ENCODE measurements around the gene HPD. TPM values are rescaled to one million over a fixed set of nuclear protein-coding genes. Genes with fewer than 3 reads are reported as not detected.
A peak's percentile ranks its signal among the peaks of the same experiment; 100 is the strongest.

The HPD gene
- total and polyA plus RNA-seq, 12 donors, result 1.6 to 13.0 (median 4.0) TPM

- H3K9me3 ChIP-seq (replicated peaks in 1 of 3), result no peaks in the 10 kb centered on the region
- 4 to 12% (median 8%) methylated on average over 12 to 16 of the region's 16 CpGs for WGBS, 4 donors
- intact Hi-C loops (cut with DNase I), result no loop called here
- H3K27ac ChIP-seq, result peak overlapping the region in 2 of 5 donors; percentile 57 to 100
- H3K36me3 ChIP-seq (replicated peaks in 1 of 2), result peaks cover 0 to 41% of the 10 kb centered on the region in 2 donors
- peak overlapping the region in 2 of 4 donors; percentile 7 to 92 for H3K4me3 ChIP-seq
- no peaks in the 10 kb centered on the region for H3K27me3 ChIP-seq
- peaks cover 28 to 49% of the 10 kb centered on the region in 2 donors for H3K4me1 ChIP-seq (replicated peaks in 1 of 2)
- peak in 2 of 7 donors; percentile 24 to 27 for DNase-seq
- no peak for TF ChIP-seq POLR2A (IDR thresholded peaks at IDR 0.05)
- TF ChIP-seq CTCF (IDR thresholded peaks at IDR 0.05), result no peak
These were observed 52.6 kb downstream of the HPD start for GRCh38 chr12:121806009-121806545.

GRCh38 chr12:121805171-121806008, 53.3 kb downstream of the HPD start:
- no peaks in the 10 kb centered on the region for H3K9me3 ChIP-seq (replicated peaks in 1 of 3)
- intact Hi-C loops (cut with DNase I), result no loop called here
- peak overlapping the region in 2 of 4 donors; percentile 68 to 92 for H3K4me3 ChIP-seq
- DNase-seq, result peak in 1 of 7 donors; percentile 31
- H3K4me1 ChIP-seq (replicated peaks in 1 of 2), result peaks cover 27 to 44% of the 10 kb centered on the region in 2 donors
- peaks cover 0 to 34% of the 10 kb centered on the region in 2 donors for H3K36me3 ChIP-seq (replicated peaks in 1 of 2)
- 2 to 5% (median 3%) methylated on average over 25 to 45 of the region's 45 CpGs for WGBS, 4 donors
- peak overlapping the region in 4 of 5 donors; percentile 75 to 100 (median 100) for H3K27ac ChIP-seq
- no peaks in the 10 kb centered on the region for H3K27me3 ChIP-seq
- TF ChIP-seq CTCF (IDR thresholded peaks at IDR 0.05) (no peak), POLR2A (IDR thresholded peaks at IDR 0.05) (no peak)

GRCh38 chr12:121804417-121805111, 54.1 kb downstream of the HPD start:
- Histone ChIP-seq H3K9me3 (replicated peaks in 1 of 3) (no peaks in the 10 kb centered on the region), H3K4me3 (peak overlapping the region; percentile 25 to 92 (median 70)), H3K4me1 (replicated peaks in 1 of 2) (peaks cover 27 to 40% of the 10 kb centered on the region in 2 donors), H3K27ac (peak overlapping the region; percentile 16 to 100 (median 100)), H3K36me3 (replicated peaks in 1 of 2) (peaks cover 0 to 26% of the 10 kb centered on the region in 2 donors), H3K27me3 (no peaks in the 10 kb centered on the region)
- intact Hi-C loops (cut with DNase I), result no loop called here
- 0 to 8% (median 0%) methylated on average over 4 to 63 of the region's 63 CpGs for WGBS, 4 donors
- TF ChIP-seq CTCF (IDR thresholded peaks at IDR 0.05) (peak in 1 of 6 experiments; percentile 5), POLR2A (IDR thresholded peaks at IDR 0.05) (no peak)
- DNase-seq, result peak in 4 of 7 donors; percentile 47 to 71 (median 52)

Data from adrenal gland (tissue), 12 donors.